GM18861 (cell line): ENCODE results near the gene LCT.
"Not testable (repeated sequence)": the region's sequence is repeated elsewhere in the genome, so short reads cannot be mapped to it uniquely, and the experiment has no call there.

Experiments
- ATAC-seq: cut with Tn5 transposase; IDR thresholded peaks from one replicate; pipeline ENCODE4 v1.9.1; 2021; ENCODE audit not compliant: unreplicated experiment

Gene LCT

GRCh38 chr2:135832891-135833290 is 4.1 kb downstream of the LCT start:
- ATAC-seq = no peak

- ATAC-seq = no peak
Measured at GRCh38 chr2:135831180-135831812, 5.7 kb downstream of the LCT start.

GRCh38 chr2:135829378-135830135 is 7.4 kb downstream of the LCT start:
- no peak for ATAC-seq

- no peak for ATAC-seq
Measured at GRCh38 chr2:135826544-135826943, 10.4 kb downstream of the LCT start.

- no peak for ATAC-seq
Measured at GRCh38 chr2:135825550-135826176, 11.3 kb downstream of the LCT start.

GRCh38 chr2:135825131-135825530 is 11.9 kb downstream of the LCT start:
- ATAC-seq = no peak

GRCh38 chr2:135822855-135823254 is 14.1 kb downstream of the LCT start:
- ATAC-seq = no peak

- no peak for ATAC-seq
Measured at GRCh38 chr2:135821190-135821589, 15.8 kb downstream of the LCT start.

- peak; percentile 71 for ATAC-seq
Measured at GRCh38 chr2:135820003-135820618, 16.9 kb downstream of the LCT start.

- ATAC-seq = no peak
Measured at GRCh38 chr2:135818937-135819610, 17.9 kb downstream of the LCT start.

- ATAC-seq = no peak
Measured at GRCh38 chr2:135817951-135818350, 19.0 kb downstream of the LCT start.

GRCh38 chr2:135817466-135817865 is 19.5 kb downstream of the LCT start:
- no peak for ATAC-seq

GRCh38 chr2:135815269-135815668 is 21.7 kb downstream of the LCT start:
- ATAC-seq = no peak

- ATAC-seq = no peak
Measured at GRCh38 chr2:135812907-135813511, 24.0 kb downstream of the LCT start.

- ATAC-seq = not testable (repeated sequence)
Measured at GRCh38 chr2:135807874-135808273, 29.1 kb downstream of the LCT start.

- no peak for ATAC-seq
Measured at GRCh38 chr2:135803278-135803677, 33.7 kb downstream of the LCT start.

GRCh38 chr2:135802350-135802749 is 34.6 kb downstream of the LCT start:
- ATAC-seq = no peak

- ATAC-seq = no peak
Measured at GRCh38 chr2:135800513-135801460, 36.2 kb downstream of the LCT start.

- no peak for ATAC-seq
Measured at GRCh38 chr2:135799738-135800137, 37.2 kb downstream of the LCT start.

- no peak for ATAC-seq
Measured at GRCh38 chr2:135798762-135799161, 38.2 kb downstream of the LCT start.
